ENCODE measurements around the gene PITX1.

PITX1 gene

GRCh38 chr5:135030123-135030955, 3.7 kb downstream of the PITX1 start:
- in situ Hi-C loops (cut with MboI; ENCODE audit: low sequenced_read_pairs), result no loop called here

- in situ Hi-C loops (cut with MboI; ENCODE audit: low sequenced_read_pairs), result no loop called here
Observed at GRCh38 chr5:135029477-135030122, 4.4 kb downstream of the PITX1 start.

GRCh38 chr5:135028791-135029476, 5.1 kb downstream of the PITX1 start:
- in situ Hi-C loops (cut with MboI; ENCODE audit: low sequenced_read_pairs), result no loop called here

GRCh38 chr5:135027697-135028615, 6.1 kb downstream of the PITX1 start:
- in situ Hi-C loops (cut with MboI; ENCODE audit: low sequenced_read_pairs), result no loop called here

- in situ Hi-C loops (cut with MboI; ENCODE audit: low sequenced_read_pairs), result no loop called here
Observed at GRCh38 chr5:135027266-135027696, 6.7 kb downstream of the PITX1 start.

- in situ Hi-C loops (cut with MboI; ENCODE audit: low sequenced_read_pairs), result no loop called here
Observed at GRCh38 chr5:135026645-135027265, 7.3 kb downstream of the PITX1 start.

GRCh38 chr5:135025730-135026644, 8.0 kb downstream of the PITX1 start:
- in situ Hi-C loops (cut with MboI; ENCODE audit: low sequenced_read_pairs), result no loop called here

- in situ Hi-C loops (cut with MboI; ENCODE audit: low sequenced_read_pairs), result no loop called here
Observed at GRCh38 chr5:135024956-135025729, 8.9 kb downstream of the PITX1 start.

- in situ Hi-C loops (cut with MboI; ENCODE audit: low sequenced_read_pairs), result no loop called here
Observed at GRCh38 chr5:135020111-135020895, 13.7 kb downstream of the PITX1 start.

- in situ Hi-C loops (cut with MboI; ENCODE audit: low sequenced_read_pairs), result no loop called here
Observed at GRCh38 chr5:135019314-135019713, 14.7 kb downstream of the PITX1 start.

- in situ Hi-C loops (cut with MboI; ENCODE audit: low sequenced_read_pairs), result no loop called here
Observed at GRCh38 chr5:135018457-135018856, 15.6 kb downstream of the PITX1 start.

GRCh38 chr5:135016861-135017290, 17.2 kb downstream of the PITX1 start:
- in situ Hi-C loops (cut with MboI; ENCODE audit: low sequenced_read_pairs), result no loop called here

- in situ Hi-C loops (cut with MboI; ENCODE audit: low sequenced_read_pairs), result no loop called here
Observed at GRCh38 chr5:135015942-135016341, 18.1 kb downstream of the PITX1 start.

- in situ Hi-C loops (cut with MboI; ENCODE audit: low sequenced_read_pairs), result no loop called here
Observed at GRCh38 chr5:135013947-135014570, 20.0 kb downstream of the PITX1 start.

GRCh38 chr5:135013445-135013844, 20.6 kb downstream of the PITX1 start:
- in situ Hi-C loops (cut with MboI; ENCODE audit: low sequenced_read_pairs), result no loop called here

- in situ Hi-C loops (cut with MboI; ENCODE audit: low sequenced_read_pairs), result no loop called here
Observed at GRCh38 chr5:135012951-135013391, 21.1 kb downstream of the PITX1 start.

- in situ Hi-C loops (cut with MboI; ENCODE audit: low sequenced_read_pairs), result no loop called here
Observed at GRCh38 chr5:135012033-135012588, 21.9 kb downstream of the PITX1 start.

All from HL-60/S4 treated with phorbol 12-myristate 13-acetate at 8.2 ng/mL for 4 days and 3 days (cell line).